Omental fat pad (tissue), 4 donors: Measurements from ENCODE around the gene GDPD3. TPM values are rescaled to one million over a fixed set of nuclear protein-coding genes. Genes with fewer than 3 reads are reported as not detected.

Source experiments
- ATAC-seq: fragments of 150-250 bp; one replicate; pipeline ENCODE4 v1.9.1; 2016; ENCODE audit warnings: mild to moderate bottlenecking, moderate library complexity; ENCODE audit not compliant: low FRiP score
- DNase-seq: peaks from one replicate; pipeline ENCODE4 v3.0.0-alpha.2; 2019; ENCODE audit warnings: low spot score
- total RNA-seq, 4 donors: library from RNA; depleted of rRNA; stranded (reverse); fragments of >200 nt; gene quantifications; one replicate each; pipeline ENCODE4 v1.1.0, GENCODE V29; 2016
- TF ChIP-seq, protein P1 (sequence below), 3 donors: fragments of 450-650 bp; IDR thresholded peaks; one replicate each; pipeline ENCODE4 v1.5.1; 2016 to 2017; ENCODE audit warnings: antibody characterized with exemption in 3 of 3, mild to moderate bottlenecking in 3 of 3, moderate library complexity in 2 of 3

The GDPD3 gene
- total RNA-seq: 1 to 10 TPM; 1.6 to 6.3 (median 2.8) TPM

- TF ChIP-seq, protein P1, sequence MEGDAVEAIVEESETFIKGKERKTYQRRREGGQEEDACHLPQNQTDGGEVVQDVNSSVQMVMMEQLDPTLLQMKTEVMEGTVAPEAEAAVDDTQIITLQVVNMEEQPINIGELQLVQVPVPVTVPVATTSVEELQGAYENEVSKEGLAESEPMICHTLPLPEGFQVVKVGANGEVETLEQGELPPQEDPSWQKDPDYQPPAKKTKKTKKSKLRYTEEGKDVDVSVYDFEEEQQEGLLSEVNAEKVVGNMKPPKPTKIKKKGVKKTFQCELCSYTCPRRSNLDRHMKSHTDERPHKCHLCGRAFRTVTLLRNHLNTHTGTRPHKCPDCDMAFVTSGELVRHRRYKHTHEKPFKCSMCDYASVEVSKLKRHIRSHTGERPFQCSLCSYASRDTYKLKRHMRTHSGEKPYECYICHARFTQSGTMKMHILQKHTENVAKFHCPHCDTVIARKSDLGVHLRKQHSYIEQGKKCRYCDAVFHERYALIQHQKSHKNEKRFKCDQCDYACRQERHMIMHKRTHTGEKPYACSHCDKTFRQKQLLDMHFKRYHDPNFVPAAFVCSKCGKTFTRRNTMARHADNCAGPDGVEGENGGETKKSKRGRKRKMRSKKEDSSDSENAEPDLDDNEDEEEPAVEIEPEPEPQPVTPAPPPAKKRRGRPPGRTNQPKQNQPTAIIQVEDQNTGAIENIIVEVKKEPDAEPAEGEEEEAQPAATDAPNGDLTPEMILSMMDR (IDR thresholded peaks at IDR 0.05): no peak
- DNase-seq: no peak
- ATAC-seq: no peak
Observed at GRCh38 chr16:30113031-30113710, at the start of gene GDPD3. Gene GDPD3 (minus strand): TSS chr16:30113537. CDS start chr16:30113478, 59 bp downstream.

GRCh38 chr16:30157214-30157613 is 43.9 kb upstream of the GDPD3 start:
- TF ChIP-seq, protein P1 (IDR thresholded peaks at IDR 0.05): no peak
- no peak for DNase-seq
- ATAC-seq: no peak

DNA sequence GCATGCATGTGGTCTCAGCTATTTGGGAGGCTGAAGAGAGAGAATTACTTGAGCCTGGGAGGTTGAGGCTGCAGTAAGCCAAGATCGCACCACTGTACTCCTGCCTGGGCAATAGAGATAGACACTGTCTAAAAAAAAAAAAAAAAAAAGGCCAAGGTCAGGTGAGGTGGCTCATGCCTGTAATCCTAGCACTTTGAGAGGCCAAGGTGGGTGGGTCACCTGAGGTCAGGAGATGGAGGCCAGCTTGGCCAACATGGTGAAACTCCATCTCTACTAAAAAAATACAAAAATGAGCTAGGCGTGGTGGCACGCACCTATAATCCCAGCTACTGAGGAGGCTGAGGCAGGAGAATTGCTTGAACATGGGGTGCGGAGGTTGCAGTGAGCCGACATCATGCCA is 41.9 kb upstream of the GDPD3 start:
- TF ChIP-seq, protein P1 (IDR thresholded peaks at IDR 0.05): no peak
- DNase-seq (no peak), ATAC-seq (no peak)

- ATAC-seq (no peak), DNase-seq (no peak)
- TF ChIP-seq, protein P1 (IDR thresholded peaks at IDR 0.05): no peak
Observed at GRCh38 chr16:30152517-30152916, 39.2 kb upstream of the GDPD3 start.

DNA sequence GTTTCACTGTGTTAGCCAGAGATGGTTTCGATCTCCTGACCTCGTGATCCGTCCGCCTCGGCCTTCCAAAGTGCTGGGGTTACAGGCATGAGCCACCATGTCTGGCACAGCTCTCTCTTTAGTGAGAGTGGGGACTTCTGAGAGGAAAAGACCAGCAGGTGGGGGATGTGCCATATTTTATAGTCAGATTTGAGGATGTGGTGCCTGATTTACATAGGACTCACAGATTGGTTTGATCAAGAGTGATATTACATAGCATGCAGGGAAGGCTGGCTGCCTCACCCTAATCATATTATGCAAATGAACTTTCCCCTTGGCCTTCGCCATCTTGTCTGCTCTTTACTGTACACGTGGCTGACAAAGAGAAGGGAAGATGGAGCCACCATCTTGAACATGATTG is 37.8 kb upstream of the GDPD3 start:
- DNase-seq (no peak), ATAC-seq (no peak)
- TF ChIP-seq, protein P1 (IDR thresholded peaks at IDR 0.05): no peak

GRCh38 chr16:30149250-30149930 is 36.1 kb upstream of the GDPD3 start:
- TF ChIP-seq, protein P1 (IDR thresholded peaks at IDR 0.05): no peak
- ATAC-seq (no peak), DNase-seq (no peak)
